DMS79 treated with DMSO at 0.1 percent for 48 hours (cell line): ENCODE data around the gene P2RY14.

ENCODE experiments used
- DNase-seq: peaks from one replicate; lab custom pipeline; 2025; lab: John Stamatoyannopoulos, UW

P2RY14 gene

DNA sequence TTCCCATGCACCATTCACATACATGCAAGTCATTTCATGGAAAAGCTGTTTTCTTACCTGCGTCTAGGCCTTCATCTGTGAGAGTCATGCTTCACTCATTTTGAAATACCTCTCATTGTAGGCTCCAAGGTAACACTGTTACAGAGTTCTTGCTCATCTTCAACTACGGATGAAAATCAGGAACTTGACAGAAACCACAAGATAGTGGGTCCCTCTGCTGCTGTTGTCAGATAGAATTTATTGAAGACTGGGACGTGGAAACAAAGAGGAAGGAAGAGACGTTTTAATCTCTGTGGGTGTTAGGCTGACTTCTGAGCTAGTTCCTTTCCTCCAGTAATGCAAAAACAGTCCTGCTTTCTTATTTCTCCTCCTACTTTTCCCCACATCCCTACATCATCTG is at the start of gene P2RY14:
TSS of gene P2RY14 (minus strand) at position 313 of the 400 bp plus-strand sequence. CDS start 64,226 bp downstream, outside the sequence.
- no peak for DNase-seq

DNA sequence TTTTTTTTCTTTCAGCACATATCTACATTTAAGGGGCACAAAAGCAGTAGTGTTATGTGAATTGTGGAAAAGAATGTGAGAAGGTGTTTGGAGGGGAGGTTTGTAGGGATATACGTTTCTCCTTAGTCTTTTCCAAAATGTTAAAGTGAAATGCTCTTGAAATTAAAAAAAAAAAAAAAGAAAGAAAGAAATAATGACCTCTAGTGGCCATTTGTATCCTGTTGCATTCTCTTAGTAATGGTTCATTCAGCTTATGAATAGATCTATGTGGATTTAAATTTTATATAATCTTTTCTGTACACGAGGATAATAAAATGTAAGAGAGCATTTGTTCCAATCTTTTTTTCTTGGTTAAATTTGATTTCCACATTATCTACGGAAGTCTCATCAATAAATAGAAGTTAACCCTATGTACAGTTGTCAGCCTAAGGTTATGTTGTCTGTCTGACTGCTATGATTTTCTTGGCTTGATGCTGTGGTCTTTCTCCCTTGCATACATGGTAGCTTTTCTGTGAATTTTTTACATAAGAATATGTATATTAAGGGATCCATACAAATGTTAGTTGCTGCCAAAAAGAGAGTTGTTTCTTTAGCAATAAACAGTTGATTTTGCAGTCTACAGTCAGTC is 49.3 kb upstream of the P2RY14 start:
- peak; percentile 5 for DNase-seq

DNA sequence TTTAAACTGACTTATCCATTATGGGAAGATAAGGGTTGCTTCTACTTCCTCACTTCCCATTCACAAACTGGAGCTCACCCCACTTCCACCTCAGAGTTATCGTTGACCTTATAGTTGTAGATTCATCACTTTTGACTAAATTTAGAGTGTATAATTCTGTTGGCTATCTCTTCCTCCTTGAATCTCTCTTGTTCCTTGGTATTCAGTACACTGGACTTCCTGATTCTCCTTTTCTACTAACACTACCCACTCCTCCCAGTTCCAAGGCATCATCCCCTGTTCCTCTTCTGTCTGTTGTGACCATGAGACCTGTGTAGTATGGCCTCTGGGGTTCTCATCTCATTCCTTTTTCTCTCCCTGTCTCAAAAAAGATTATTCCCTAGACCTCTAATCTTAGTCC is 44.2 kb upstream of the P2RY14 start:
- no peak for DNase-seq

DNA sequence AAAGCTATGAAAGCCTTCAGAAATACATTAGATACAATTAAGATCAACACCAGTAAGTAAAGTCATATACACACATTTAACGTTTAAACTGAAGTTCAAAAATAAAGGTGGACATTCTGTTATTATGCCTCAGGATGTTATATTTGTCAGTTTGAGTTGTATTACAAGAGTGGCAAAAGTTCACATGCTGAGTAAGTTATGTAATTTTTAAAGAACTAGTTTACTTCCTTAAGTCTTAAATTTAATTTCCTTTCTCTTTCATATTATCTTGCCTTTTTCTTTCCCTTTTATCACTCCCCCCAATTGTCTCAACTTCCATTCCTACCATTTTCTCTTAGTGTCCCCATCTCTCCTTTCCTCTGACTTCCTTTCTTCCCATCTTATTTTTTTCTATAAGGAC is 43.2 kb upstream of the P2RY14 start:
- no peak for DNase-seq

DNA sequence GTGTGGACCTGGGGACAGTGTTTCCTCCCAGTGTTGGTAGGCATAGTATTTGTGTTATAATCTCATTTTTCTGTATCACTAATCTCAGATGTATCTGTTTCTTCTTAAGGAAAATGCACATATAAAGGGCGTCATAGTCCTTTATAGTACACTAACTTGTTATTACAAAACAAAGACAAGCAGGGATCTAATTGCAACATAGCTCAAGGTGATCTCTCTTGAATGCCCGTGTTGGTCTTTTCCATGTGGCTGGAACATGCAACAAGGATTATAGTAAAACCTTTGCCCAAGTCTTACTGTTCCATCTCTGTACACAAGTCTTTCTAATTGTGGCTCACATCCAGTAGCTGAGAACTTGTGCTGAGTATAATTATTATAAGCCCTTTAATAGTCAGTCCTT is 41.8 kb upstream of the P2RY14 start:
- no peak for DNase-seq

DNA sequence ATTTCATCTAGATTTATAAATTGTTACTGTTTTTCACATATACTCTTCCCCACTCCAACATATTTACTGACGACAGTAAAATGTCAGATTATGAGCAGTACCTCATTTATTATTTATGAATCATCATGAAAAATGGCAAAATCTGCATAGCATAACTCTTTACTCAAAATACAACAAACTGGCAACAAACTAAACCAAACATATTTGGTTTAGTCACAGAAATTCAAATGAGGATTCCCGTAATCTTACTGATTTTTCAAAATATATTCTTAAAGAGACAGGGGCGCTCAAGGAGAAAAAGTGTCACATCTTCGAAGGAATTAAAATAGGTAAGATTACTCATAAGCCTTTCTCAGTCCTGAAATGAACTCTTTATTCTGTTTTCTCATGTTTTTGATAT is 41.3 kb upstream of the P2RY14 start:
- no peak for DNase-seq

DNA sequence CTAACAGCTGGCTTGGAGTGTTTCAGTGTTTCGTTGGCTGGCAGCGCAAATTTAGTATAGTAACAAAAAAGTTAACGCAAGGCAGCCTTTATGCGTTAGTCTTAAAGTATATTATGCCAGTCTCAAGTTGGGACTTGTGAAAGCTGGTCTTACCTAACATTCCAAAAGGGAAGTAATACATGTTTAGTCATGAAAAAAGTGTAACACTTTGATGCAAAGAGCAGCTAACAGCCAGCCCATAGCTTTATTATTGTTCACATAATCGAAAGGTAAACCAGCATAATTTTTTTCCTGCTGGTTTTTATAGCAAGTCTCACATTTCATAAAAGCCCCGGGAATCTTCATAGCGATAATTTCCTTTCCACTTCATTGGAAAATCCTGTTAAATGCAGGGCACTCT is 40.6 kb upstream of the P2RY14 start:
- no peak for DNase-seq

DNA sequence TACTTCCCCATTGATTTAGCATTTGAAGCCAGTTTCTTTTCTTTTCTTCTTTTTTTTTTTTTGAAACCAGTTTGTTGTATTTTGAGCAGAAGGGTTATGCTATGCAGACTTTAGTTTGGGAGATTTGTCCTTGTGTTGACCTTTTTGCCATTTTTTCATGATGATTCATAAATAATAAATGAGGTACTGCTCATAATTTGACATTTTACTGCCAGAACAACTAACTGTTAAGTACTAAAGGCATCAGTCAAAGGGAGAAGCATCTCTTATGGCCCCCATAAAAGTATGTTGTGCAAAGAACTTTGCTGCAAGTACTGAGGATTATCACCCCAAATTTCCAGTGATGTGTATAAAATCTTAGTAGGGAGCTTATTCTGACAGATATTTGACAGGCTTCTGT is 40.0 kb upstream of the P2RY14 start:
- DNase-seq: no peak

DNA sequence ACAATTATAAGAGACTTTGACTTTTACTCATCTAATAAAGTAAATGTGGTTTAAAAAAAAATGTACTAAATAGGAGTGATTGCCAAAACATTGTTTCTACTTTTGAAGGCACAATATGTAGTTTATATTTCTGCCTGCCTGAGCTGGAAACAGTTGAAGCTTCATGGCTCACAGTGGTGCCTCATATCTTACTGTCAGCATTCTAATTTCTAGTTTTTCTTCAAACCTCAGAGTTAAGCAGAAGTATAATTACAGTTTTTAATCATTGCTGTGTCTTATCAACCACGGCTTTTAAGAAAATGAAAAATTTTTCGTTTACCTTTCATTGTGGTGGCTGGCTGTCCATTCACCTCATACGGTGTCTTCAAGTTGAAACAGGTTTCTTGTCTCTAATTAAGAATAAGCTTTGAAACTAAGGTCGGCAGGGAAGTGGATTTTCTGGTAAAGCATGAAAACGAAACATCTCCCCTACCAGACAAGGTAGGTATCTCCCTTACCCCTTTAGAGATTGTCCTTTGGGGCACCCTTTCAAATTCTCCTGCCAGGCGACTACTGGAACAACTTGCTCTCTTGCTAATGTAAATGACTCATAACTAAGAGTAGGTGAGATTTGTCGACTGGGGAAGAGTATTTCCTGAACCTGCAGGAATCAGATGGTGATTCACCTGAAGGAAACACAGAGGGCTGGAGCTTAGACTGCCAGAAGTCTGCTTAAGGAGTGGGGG is 38.1 kb upstream of the P2RY14 start, which contains the start of gene GPR87:
TSS of gene GPR87 (minus strand) at position 554 of the 725 bp plus-strand sequence. CDS start 16,720 bp downstream, outside the sequence.
- no peak for DNase-seq

DNA sequence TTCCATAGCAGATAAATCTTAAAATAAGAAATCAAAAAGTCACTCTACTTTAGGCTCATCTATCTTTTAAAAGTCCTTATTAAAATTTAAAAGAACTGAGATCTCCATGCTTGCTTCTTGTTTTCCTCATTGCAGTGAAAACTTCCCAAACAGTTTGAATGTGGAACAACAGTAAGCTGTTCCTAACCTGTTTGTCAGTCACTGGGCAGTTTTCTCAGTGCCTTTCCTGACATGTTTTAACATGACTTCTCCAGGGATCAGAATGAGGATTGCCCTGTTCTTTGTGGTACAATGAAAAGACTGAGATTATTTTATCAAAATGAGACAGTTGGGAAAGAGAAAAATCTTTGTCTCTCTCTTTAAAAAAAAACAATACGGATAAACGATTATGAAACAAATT is 37.5 kb upstream of the P2RY14 start:
- DNase-seq: no peak

DNA sequence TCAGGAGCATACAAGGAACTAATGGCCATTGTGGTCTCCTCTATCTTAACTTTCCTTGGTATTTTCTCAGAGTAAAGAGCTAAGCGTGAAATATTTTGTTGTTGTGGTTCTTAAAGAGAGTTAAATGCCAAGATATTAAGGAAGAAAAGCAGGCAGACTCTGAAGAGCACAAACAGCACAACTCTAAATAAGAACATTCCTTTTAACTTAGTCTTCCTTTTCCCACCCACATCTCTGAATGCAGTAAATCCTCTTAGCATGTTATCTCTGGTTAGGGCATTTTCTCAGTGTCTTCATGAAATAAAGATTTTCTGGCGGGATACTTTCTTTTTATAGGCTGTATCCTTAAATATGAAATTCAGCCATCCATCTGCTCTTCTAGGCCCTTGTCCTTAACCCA is 36.8 kb upstream of the P2RY14 start:
- DNase-seq: no peak

DNA sequence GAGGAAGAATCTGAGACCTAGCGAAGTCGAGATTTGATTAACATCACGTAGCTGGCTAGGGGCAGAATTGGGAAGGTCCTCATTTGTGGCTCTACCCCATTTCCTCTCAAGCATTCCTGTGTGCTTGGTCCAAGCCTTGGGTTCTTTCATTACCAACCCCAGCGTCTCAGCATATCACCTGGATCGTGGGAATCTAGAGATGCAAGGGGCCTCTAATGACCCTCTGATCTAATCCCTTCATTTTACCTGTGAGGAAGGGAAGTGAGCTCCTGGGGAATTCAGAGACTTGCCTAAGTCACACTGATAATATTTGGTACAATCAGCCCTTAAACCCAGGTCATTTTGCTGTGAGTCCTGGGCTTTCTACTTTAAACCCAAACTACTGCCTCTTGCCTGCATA is 36.3 kb upstream of the P2RY14 start:
- DNase-seq: no peak

DNA sequence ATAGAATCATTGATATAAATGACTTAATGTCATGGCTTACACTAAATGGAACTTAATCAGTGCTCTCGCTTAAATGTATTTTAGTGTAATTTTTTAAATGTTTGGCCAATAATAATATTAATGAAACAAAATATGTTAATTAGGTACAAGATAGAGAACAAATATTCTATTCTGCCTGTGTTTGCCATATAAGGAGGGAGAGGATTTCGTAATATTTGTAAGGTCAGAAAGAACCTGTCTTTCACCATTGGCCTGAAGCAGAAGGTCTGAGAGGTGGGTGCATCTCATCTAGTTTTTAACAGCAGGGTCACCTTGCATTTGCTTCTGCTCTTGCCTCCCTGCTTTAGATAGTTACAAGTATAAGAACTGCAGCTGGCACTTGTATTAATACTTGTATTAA is 35.8 kb upstream of the P2RY14 start:
- DNase-seq: no peak

DNA sequence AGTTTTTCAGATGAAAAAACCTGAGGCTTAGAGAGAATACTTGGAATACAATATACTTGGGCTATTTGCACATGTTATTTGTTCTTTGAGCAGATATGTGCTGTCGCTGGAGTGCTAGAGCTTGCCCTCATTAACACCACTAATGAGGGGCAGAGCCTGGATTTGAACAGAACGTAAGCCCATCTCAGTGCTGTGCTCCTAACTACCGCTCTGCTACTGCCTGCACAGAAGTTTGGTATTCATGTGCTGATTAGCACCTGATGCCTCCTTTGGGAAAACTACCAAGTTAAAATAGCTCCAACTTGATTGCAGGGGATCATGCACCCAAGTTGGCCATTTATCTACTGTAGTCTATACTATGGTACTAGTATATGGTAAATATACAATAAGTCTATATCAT is 34.6 kb upstream of the P2RY14 start:
- no peak for DNase-seq

DNA sequence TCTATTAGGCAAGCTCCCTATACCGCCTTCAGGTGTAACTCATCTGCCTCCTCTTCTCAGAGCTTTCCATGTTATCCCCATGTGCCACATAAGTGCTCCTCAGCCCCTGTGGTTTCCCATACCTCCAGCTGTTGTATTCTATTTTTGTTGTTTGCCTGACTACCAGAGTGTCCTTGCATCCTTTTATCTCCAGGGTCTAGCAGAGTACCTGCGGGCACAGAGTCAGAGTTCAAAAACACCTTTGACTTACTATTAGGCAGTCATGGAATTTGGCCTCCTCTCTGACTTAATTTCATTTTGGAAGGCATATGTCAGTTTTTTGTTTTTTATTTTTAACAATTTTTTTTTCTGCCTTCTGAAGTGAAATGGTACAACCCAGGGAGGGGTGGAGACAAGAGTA is 31.2 kb upstream of the P2RY14 start:
- DNase-seq: no peak

DNA sequence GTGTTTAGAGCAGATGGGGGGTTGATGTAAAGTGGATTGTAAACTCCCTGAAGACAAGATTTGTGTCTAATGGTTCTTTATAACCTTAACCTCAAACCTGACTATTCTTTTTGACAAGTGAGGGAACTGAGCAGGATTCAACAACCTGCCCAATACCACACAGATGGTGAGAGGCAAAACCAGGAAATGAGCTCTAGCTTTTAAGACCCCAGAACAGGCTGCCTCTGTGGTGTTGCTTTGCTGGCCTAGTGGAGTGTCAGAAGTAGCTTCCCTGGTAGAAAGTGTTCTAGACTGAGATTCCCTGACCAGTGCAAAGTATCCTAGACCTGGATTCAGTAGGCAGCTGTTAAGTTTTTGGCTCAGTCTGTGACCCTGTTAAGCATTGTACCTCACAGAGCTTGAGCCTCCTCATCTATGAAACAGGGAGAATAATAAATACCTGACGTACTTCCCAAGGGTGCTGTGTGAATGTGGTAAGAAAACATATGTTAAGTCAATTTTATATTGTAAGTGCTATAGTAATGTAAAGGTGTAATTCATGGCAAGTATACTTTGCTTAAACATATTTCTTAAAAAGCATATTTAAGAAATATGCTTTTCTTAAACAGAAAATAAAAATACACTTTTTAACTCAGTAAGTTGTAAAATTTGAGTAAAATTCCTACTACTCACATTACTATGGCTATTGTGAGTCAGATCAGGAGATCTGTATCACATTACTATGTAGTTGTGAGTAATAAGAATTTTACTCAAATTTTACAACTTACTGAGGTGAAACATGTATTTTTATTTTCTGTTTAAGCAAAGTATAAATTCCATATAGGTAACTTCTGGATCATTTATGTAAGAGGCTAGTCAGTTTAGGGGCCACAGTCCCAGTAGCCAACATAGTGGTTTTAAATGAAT is 29.5 kb upstream of the P2RY14 start:
- no peak for DNase-seq

DNA sequence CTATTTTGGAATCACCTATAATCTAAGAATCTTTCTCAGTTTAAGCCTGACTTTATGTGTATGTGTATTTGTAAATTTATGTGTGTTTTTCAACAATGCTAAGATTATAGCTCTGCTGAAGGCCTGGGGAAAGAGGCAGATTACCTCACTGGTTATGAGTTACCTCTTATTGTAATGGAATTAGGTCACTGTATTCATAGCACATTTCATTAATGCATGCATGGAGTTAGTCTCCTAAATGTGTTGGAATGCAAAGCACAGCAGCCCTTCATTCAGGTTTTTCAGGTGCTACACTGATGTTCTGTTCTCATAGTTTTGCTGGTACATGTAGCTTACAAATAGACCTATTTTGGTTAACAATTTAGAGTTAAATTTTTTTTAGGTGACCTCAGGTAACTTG is 28.8 kb upstream of the P2RY14 start:
- DNase-seq: no peak

DNA sequence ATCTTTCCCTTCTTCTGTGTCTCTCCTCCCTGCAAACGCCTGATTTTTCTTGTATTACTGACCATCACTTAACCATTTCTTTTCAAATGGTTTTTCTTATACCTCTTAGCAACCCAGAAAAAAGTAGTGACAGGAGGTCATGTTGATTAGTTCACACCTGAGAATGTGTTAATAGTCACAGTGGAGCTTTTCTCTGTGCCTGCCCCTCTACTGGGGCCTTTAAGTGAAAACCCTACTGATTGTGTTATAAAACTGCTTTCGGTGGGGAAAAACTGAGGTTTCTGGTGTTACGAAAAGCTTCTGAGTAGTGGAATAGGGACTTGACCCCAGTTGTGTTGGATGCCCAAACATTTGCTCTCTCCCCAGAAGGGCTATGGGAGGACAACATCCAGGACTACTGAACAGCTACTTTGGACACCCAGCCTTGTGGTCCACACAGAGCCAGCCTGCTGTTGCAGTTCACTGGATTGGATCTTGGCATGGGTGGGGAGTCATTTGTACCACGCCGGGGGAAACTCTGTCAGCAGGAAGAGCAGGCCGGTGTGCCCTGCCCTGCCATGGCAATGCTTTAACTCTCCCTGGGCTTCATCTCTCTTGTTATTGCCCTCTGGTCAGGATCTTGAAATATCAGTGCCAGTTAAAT is 27.9 kb upstream of the P2RY14 start:
- no peak for DNase-seq

DNA sequence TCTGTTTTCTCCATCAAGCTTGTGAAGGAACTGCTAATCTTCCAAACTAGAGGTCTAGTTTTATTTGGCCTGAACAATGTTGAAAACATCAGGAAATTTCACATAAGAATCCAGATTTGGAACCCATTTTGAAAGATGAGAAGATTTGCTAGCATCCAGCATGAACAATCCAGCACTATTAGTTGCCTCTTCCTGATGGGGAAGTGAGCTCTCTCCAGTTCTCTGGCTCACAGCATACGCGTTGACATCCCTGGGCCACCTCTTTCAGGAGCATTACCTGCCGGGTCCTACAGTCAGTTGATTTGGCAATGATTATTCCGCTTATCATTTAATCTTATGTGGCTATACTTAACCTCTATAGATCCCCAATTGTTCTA is 27.4 kb upstream of the P2RY14 start:
- no peak for DNase-seq

DNA sequence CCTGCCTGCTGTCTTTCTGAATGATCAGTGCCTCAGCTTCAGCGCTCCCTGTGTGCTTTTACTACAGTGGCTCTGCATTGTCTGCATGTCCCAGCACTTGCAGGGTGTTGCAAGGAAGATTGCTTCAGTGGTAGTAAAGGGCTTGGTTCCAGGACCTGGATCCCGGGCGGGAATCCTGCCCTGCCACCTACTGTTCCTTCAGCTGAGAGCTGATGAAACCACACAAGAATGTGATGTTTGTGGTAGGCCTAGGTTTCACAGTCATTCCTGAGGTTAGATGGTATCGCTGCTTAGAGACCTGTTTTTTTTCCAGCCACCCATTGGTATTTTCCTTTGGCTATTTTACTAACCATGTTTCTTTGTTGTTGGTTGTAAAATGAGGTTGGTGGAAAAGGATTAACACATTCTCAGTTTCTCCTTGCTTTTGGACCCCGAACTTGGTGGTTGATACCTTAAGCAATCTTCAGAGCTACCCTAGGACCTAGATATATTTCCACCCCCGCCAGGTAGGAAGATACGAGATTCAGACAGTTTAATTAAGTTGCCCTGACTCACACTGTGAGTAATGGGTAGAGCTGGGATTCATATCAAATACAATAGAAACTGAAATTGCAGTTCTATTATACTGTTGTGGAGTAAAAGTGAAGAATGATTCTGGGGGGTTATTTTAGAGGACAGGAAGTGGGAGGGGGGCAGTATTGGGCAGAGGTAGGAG is 26.9 kb upstream of the P2RY14 start:
- DNase-seq: no peak

DNA sequence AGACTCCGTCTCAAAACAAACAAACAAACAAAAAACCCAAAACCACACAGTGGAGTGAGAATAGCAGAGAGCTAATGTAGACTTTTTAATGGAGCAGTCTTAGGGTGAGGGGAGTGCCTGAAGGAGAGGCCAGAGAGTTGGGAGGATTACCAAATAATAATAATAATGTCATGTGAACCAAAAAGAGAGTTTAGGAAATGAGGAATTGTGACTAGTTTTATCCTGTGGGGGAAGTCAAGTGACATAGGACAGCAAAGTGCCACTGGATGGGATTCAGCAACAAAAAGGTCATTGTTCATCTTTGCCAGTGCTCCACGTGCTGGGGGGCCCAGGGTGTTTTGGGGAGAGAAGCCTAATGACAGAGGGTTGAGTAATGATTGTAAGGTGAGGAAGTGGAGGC is 25.4 kb upstream of the P2RY14 start:
- DNase-seq: no peak

DNA sequence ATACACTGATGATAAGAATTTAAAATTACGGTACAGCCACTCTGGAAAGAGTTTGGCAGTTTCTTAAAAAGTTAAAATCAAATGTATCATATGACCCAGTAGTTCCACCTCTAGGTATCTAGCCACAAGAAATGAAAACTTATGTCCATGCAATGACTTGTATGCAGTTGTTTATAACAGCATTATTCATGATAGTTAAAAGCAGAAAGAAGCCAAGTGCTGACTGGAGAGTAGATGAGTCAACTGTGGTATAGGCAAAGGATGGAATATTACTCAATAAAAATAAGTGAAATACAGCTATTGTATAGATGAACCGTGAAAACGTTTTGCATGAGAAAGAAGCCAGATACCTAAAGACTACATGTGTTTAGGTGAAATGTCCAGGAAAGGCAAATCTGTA is 23.4 kb upstream of the P2RY14 start:
- no peak for DNase-seq
